ENCODE results near the gene APOBEC3F.

- TF ChIP-seq POLR2A (IDR thresholded peaks at IDR 0.05; ENCODE audit: low read length) (no peak), GATA1 (IDR thresholded peaks at IDR 0.05; ENCODE audit: low read depth, low read length) (no peak)
Observed at GRCh38 chr22:39103431-39103830, 62.8 kb downstream of the APOBEC3F start.

Measured in erythroblast (primary cell).